Measurements from ENCODE around the gene TMEM178B. TPM values are rescaled to one million over a fixed set of nuclear protein-coding genes. Genes with fewer than 3 reads are reported as not detected.

Gene TMEM178B
- total and polyA plus RNA-seq, 12 donors, result 0.24 to 4.9 (median 2.1) TPM

DNA sequence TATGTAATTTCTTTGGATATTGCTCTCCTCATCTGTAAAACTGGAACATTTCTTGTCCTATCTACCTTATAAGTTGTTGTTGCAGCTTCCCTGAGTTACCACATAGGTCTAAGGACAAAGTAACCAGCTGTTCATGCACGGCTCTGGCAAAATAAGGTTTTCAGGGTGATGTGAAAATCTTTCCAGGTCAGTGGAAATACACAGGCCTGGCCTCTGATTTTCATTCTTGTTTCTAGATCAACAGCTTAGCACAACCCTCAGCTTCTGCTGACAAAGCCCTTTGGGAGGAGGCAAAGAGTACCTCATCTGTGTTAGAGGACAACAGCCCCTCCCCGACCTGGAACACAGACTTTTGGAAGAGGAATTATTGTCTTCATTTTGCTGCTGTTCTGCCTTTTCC, 359.8 kb downstream of the TMEM178B start:
- intact Hi-C loops (cut with DNase I), result no loop called here
- no peak for TF ChIP-seq POLR2A (IDR thresholded peaks at IDR 0.05)
- TF ChIP-seq, protein P1, sequence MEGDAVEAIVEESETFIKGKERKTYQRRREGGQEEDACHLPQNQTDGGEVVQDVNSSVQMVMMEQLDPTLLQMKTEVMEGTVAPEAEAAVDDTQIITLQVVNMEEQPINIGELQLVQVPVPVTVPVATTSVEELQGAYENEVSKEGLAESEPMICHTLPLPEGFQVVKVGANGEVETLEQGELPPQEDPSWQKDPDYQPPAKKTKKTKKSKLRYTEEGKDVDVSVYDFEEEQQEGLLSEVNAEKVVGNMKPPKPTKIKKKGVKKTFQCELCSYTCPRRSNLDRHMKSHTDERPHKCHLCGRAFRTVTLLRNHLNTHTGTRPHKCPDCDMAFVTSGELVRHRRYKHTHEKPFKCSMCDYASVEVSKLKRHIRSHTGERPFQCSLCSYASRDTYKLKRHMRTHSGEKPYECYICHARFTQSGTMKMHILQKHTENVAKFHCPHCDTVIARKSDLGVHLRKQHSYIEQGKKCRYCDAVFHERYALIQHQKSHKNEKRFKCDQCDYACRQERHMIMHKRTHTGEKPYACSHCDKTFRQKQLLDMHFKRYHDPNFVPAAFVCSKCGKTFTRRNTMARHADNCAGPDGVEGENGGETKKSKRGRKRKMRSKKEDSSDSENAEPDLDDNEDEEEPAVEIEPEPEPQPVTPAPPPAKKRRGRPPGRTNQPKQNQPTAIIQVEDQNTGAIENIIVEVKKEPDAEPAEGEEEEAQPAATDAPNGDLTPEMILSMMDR (IDR thresholded peaks at IDR 0.05), result no peak
- Histone ChIP-seq H3K27me3 (no peaks in the 10 kb centered on the region), H3K4me1 (replicated peaks in 1 of 2) (no peaks in the 10 kb centered on the region), H3K36me3 (replicated peaks in 1 of 2) (no peaks in the 10 kb centered on the region), H3K4me3 (no peak overlapping the region), H3K9me3 (replicated peaks in 1 of 3) (no peaks in the 10 kb centered on the region), H3K27ac (no peak overlapping the region)
- WGBS, 4 donors, result 76 to 83% (median 79%) methylated on average over 2 of the region's 2 CpGs
- DNase-seq, result no peak

DNA sequence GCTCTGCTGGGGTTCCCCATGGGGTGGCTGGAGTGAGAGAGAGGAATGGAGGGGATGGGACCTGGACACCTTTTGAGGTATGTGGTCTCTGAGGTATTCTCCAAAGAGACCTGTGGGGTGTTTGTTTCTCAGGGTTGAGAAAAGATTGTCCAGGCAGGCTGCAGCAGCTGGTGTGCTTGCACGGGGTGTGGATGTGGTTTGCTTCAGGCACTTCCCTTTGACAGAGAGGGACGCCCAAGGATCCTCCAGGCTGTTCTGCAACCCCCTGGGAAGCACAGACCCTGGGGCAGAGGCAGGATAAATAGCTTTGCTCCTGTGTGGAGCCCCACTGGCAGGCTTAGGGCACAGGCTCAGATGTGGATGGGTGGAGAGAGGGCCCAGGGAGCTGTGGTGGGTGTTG, 362.3 kb downstream of the TMEM178B start:
- no peak for TF ChIP-seq POLR2A (IDR thresholded peaks at IDR 0.05)
- TF ChIP-seq, protein P1 (IDR thresholded peaks at IDR 0.05), result no peak
- 33 to 65% (median 54%) methylated on average over 2 of the region's 2 CpGs for WGBS, 4 donors

DNA sequence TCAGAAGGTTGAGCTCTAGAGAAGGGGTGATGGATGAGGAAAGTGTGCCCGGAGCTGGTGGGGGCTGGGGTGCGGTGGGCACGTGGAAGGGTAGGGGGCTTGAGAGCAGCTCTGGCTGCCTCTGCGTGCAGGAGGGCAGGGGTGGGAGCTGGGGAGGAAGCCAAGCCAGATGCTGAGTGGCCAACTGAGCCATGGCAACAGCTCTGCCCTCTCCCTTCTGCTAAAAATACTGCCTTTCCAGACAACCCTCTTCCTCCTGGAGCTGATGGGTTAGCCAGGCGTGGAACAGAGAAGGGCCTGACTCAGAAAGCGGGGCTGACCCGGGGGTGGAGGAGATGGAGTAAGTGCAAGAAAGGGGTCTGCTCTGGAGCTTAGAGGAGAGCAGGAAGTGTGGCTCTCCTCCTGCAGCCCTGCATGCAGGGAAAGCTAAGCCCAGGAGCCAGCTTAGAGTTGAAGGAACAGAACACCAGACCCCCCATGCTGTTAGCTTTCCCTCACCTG, 362.8 kb downstream of the TMEM178B start:
- intact Hi-C loops (cut with DNase I), result no loop called here
- Histone ChIP-seq H3K27ac (no peak overlapping the region), H3K4me1 (replicated peaks in 1 of 2) (no peaks in the 10 kb centered on the region), H3K27me3 (no peaks in the 10 kb centered on the region), H3K9me3 (replicated peaks in 1 of 3) (no peaks in the 10 kb centered on the region), H3K4me3 (no peak overlapping the region), H3K36me3 (replicated peaks in 1 of 2) (no peaks in the 10 kb centered on the region)
- DNase-seq, result no peak
- WGBS, 4 donors, result 71 to 88% (median 75%) methylated on average over 7 of the region's 7 CpGs
- TF ChIP-seq, protein P1 (IDR thresholded peaks at IDR 0.05), result no peak
- TF ChIP-seq POLR2A (IDR thresholded peaks at IDR 0.05), result no peak

More for the DNA sequence above, 362.3 kb downstream of the TMEM178B start:
- Histone ChIP-seq H3K4me3 (no peak overlapping the region), H3K36me3 (replicated peaks in 1 of 2) (no peaks in the 10 kb centered on the region), H3K9me3 (replicated peaks in 1 of 3) (no peaks in the 10 kb centered on the region), H3K27me3 (no peaks in the 10 kb centered on the region), H3K4me1 (replicated peaks in 1 of 2) (no peaks in the 10 kb centered on the region), H3K27ac (no peak overlapping the region)
- intact Hi-C loops (cut with DNase I), result no loop called here
- no peak for DNase-seq

DNA sequence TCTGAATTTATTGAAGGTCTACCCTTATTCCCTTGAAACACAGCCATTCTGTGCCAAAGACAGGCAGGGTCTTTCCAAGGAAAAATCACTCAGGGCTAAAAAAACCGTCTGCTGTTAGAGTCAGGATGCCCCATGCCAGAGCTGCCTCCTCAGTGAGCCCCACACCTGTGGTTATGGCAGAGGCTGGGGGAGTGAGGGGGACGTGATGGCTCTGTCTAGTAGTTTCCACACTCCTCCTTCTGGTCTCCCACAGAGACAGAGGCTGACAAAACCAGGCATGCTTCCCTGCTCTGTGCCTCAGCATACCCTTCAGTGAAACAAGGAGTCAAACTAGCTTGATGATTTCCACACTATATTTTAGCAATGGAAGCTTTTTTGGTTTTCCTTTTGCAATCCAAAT, 365.3 kb downstream of the TMEM178B start:
- Histone ChIP-seq H3K36me3 (replicated peaks in 1 of 2) (no peaks in the 10 kb centered on the region), H3K4me3 (no peak overlapping the region), H3K27me3 (no peaks in the 10 kb centered on the region), H3K4me1 (replicated peaks in 1 of 2) (no peaks in the 10 kb centered on the region), H3K9me3 (replicated peaks in 1 of 3) (no peaks in the 10 kb centered on the region), H3K27ac (no peak overlapping the region)
- TF ChIP-seq, protein P1 (IDR thresholded peaks at IDR 0.05), result no peak
- TF ChIP-seq POLR2A (IDR thresholded peaks at IDR 0.05), result no peak
- intact Hi-C loops (cut with DNase I), result no loop called here
- 60 to 74% (median 73%) methylated on average over 1 to 2 of the region's 2 CpGs for WGBS, 4 donors
- no peak for DNase-seq
